ENCODE measurements around the gene URI1. TPM values are rescaled to one million over a fixed set of nuclear protein-coding genes. Genes with fewer than 3 reads are reported as not detected.
A peak's percentile ranks its signal among the peaks of the same experiment; 100 is the strongest.

The URI1 gene
- total RNA-seq, 2 experiments from 2014 or later: 66.1 to 67.0 TPM

DNA sequence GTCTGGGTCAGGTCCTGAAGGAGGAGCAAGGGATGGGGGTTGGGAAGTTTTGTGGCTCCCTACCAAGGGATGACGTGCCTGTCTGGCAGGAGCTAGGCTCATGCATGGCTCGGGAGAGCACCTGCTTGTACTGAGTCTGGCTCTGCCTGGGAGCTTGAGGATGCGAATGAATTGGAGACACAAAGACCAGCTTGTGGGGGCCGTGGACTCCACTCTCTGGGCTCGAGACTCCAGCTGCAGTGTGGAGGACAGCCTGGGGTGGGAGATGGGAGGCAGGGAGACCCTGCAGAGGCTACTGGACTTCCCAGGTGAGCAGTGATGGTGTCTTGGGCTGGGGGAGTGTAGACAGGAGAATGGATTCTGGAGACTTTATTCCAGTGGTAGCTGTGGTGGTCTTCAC is 15.2 kb upstream of the URI1 start:
- Mint-ChIP-seq H3K9me3 (no peaks in the 10 kb centered on the region), H3K36me3 (no peaks in the 10 kb centered on the region), H3K4me3 (no peak overlapping the region), H3K4me1 (peaks cover 1% of the 10 kb centered on the region), H3K27me3 (peaks cover 15% of the 10 kb centered on the region), H3K27ac (no peak overlapping the region)
- POLR2A ChIA-PET: no interaction called here
- no peak for DNase-seq
- no peak for ATAC-seq (ENCODE audit: low read depth)

DNA sequence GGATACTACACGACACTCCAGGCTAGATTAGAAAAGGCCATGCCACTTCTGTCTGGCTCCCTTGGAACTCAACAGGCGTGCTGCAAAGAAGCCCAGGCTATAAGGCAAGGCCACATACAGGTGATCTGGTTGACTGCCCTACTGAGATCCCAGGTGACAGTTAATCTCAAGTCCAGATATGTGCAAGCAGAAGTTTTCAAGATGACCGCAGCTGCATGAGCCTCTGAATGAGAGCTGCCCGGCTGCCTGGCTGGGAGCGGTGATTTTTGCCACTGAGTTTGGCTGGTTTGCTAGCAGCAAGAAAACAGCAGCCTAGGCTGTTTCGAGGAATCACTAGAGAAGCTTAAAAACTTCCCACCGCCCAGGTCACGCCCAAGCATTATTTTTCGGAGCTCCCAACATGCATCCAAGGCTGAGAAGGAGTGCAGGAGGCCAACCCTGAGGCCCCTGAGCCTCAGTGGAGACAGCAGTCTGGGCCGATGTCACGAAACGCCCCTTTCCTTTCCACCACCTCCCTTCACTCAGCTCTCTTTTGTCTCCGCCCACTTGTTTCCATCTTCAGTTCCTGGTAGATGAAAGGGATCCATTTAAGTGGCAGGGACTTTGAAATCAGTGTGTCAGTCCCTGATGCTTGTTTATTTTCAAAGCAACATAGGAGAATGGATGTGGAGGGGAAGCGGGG is 14.0 kb upstream of the URI1 start:
- Mint-ChIP-seq H3K27ac (no peak overlapping the region), H3K27me3 (peaks cover 18% of the 10 kb centered on the region), H3K36me3 (no peaks in the 10 kb centered on the region), H3K4me3 (no peak overlapping the region), H3K9me3 (no peaks in the 10 kb centered on the region), H3K4me1 (peaks cover 1% of the 10 kb centered on the region)
- ATAC-seq (ENCODE audit: low read depth) (no peak), DNase-seq (no peak)
- POLR2A ChIA-PET: no interaction called here

DNA sequence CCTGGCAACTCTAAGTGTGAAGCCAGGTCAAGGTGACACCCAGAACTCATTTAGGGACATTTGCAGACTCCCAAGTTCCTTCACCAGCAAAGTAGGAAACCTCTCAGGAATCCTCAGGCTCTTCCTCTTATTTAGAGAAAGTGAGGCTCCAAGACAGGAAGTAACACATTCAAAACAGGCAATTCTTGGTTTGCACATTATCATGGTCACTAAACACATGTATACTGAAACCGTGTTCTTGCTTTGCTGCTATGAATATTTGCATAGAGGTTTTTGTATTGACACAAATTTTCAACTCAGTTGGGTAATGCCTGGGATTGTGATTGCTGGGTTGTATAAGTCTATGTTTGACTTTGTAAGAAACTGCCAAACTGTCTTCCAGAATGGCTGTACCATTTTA is 13.2 kb upstream of the URI1 start:
- no peak overlapping the region for H3K27ac Mint-ChIP-seq
- no peaks in the 10 kb centered on the region for H3K9me3 Mint-ChIP-seq
- peaks cover 1% of the 10 kb centered on the region for H3K4me1 Mint-ChIP-seq
- H3K36me3 Mint-ChIP-seq: no peaks in the 10 kb centered on the region
- POLR2A ChIA-PET: no interaction called here
- DNase-seq (no peak), ATAC-seq (ENCODE audit: low read depth) (no peak)
- no peak overlapping the region for H3K4me3 Mint-ChIP-seq
- H3K27me3 Mint-ChIP-seq: peaks cover 18% of the 10 kb centered on the region

DNA sequence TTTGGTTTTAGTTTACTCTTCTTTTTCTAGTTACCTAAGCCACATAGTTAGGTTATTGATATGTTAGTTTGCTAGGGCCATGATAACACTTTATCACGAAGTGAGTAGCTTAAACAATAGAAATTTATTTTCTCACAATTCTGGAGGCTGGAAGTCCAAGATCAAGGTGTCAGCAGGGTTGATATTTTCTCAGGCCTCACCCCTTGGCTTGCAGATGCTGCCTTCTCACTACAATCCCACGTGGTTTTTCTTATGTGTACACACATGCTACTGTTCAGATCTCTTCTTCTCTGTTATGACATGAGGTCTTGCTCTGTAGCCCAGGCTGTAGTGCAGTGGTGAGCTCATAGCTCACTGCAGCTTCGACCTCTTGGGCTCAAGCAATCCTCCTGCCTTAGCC is 7.8 kb upstream of the URI1 start:
- POLR2A ChIA-PET: no interaction called here
- DNase-seq (no peak), ATAC-seq (ENCODE audit: low read depth) (no peak)
- Mint-ChIP-seq H3K36me3 (peaks cover 2% of the 10 kb centered on the region), H3K9me3 (peaks cover 16% of the 10 kb centered on the region), H3K27ac (no peak overlapping the region), H3K27me3 (peaks cover 18% of the 10 kb centered on the region), H3K4me3 (no peak overlapping the region), H3K4me1 (no peaks in the 10 kb centered on the region)

DNA sequence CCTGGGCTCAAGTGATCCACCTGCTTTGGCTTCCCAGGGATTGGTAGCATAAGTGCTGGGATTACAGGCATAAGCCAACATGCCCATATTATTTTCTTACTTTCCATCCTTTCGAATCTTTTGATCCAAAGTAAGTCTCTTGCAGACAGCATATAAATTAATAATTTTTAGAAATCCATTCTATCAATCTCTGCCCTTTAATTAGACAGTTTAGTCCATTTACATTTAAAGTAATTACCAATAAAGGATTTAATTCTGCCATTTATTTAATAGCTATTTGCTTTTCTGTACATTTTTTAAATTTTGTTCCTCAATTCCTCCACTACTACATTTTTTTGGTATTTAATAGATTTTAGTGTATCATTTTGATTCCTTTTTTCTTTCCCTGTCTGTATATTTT is 7.3 kb upstream of the URI1 start:
- ATAC-seq (ENCODE audit: low read depth) (no peak), DNase-seq (no peak)
- Mint-ChIP-seq H3K9me3 (peaks cover 16% of the 10 kb centered on the region), H3K4me3 (no peak overlapping the region), H3K27ac (no peak overlapping the region), H3K4me1 (no peaks in the 10 kb centered on the region), H3K36me3 (peaks cover 2% of the 10 kb centered on the region), H3K27me3 (peaks cover 18% of the 10 kb centered on the region)
- POLR2A ChIA-PET: no interaction called here

DNA sequence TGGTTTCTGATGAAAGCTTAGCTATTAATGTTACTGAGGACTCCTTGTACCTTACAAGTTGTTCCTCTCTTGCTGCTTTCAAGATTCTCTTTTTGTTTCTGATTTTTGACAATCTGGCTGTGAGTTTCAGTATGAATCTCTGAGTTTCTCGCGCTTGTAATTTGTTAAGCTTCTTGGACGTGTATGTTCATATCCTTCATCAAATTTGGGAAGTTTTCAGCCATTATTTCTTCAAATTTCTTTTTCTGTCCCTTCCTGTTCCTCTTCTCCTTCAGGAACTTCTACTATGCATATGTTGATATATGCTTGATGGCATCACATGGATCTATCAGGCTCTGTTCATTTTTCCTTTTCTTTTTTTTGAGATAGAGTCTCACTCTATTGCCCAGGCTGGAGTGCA is 5.6 kb upstream of the URI1 start:
- DNase-seq (no peak), ATAC-seq (ENCODE audit: low read depth) (no peak)
- no peak overlapping the region for H3K4me3 Mint-ChIP-seq
- peaks cover 5% of the 10 kb centered on the region for H3K4me1 Mint-ChIP-seq
- peaks cover 9% of the 10 kb centered on the region for H3K27me3 Mint-ChIP-seq
- POLR2A ChIA-PET: no interaction called here
- H3K9me3 Mint-ChIP-seq: peaks cover 16% of the 10 kb centered on the region
- H3K36me3 Mint-ChIP-seq: peaks cover 2% of the 10 kb centered on the region
- no peak overlapping the region for H3K27ac Mint-ChIP-seq

DNA sequence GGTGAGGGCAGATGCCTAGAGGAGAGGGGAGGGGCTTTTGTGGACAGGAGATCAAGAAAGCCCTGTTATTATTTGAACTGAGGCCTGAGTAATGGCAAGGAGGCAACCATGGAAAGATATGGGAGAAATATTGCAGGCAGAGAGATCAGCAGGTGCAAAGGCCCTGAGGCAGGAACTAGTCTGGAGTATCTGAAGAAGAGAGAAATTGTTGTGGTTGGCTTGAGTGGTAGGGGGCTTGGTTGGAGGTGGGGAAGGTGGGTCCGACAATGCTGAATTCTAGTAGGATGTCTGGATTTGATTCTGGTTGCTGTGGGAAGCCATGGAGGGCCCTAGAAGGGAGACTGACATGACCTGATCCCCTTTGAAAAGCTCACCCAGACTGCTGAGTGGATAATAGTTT is 2.4 kb upstream of the URI1 start:
- no peak overlapping the region for H3K4me3 Mint-ChIP-seq

DNA sequence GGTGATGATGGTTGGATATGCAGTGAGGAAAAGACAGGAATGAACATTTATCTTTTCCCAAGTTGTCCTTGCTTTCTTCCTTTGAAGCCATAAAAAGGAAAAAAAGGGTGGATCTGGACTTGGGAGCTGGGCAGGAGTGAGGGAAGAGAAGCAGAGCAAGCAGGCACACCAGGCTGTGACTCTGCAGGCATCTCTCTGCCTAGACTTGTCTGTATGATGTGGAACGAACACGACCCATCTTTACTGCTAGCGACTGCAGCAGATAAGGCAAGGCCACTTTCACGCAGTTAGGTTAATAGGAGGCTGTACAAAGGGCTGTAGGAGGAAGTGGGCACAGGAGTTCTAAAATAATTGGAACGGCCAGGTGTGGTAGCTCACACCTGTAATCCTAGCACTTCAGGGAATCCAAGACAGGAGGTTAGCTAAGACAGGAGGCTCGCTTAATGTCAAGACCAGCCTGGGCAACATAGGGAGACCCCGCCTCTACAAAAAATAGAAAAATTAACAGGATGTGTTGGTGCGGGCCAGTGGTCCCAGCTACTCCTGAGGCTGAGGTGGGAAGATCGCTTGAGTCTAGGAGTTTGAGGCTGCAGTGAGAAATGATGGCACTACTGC is 961 bp upstream of the URI1 start:
- POLR2A ChIA-PET: interaction anchor here (0.7 to 2.2 kb wide), 7 partner anchors 26 to 729 kb away, joined by 3 to 17 read pairs (median 6); partner anchors contain the start of gene POP4
- H3K27me3 Mint-ChIP-seq: peaks cover 4% of the 10 kb centered on the region
- H3K9me3 Mint-ChIP-seq: peaks cover 7% of the 10 kb centered on the region
- H3K4me1 Mint-ChIP-seq: peaks cover 31% of the 10 kb centered on the region
- DNase-seq (no peak), ATAC-seq (ENCODE audit: low read depth) (no peak)
- no peak overlapping the region for H3K27ac Mint-ChIP-seq
- H3K4me3 Mint-ChIP-seq: peak overlapping the region; percentile 42
- H3K36me3 Mint-ChIP-seq: peaks cover 5% of the 10 kb centered on the region

More for the DNA sequence above, 2.4 kb upstream of the URI1 start:
- Mint-ChIP-seq H3K27me3 (peaks cover 4% of the 10 kb centered on the region), H3K27ac (no peak overlapping the region), H3K4me1 (peaks cover 20% of the 10 kb centered on the region), H3K36me3 (peaks cover 4% of the 10 kb centered on the region), H3K9me3 (peaks cover 11% of the 10 kb centered on the region)
- DNase-seq (no peak), ATAC-seq (ENCODE audit: low read depth) (no peak)
- POLR2A ChIA-PET: no interaction called here

DNA sequence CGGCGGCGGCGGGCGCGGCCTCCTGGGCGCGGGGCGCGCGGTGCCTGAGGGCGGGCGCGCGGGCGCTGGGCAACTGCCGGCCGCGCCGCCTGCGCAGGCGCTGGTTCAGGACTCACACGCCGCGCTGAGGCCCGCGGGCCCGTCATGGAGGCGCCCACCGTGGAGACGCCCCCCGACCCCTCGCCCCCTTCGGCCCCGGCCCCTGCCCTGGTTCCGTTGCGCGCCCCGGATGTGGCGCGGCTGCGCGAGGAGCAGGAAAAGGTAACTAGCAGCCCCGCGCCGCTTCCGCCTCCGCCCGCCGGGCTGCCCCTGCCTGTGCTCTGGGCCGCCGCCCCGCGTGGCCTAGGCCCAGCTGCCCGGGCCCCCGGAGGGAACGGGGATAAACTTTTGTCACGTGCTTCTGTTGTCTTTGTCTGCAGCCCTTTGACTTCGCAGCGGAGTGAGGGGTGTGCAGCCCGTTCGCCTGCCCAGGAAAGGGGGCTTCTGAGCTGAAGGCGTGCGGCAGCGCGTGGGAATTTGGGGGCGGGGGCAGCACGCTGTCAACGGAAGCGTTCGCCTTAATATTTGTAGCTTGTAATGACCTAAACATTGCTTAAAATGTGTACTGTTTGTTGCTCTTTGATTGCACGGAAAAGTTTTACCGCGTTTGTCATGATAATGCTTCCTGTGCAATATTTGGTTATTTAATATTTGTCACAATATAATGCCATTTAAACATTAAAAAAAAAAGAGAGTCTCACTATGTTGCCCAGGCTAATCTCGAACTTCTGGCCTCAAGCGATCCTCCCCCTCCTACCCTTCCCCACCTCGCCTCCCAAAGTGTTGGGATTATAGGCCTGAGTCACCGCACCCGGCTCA is 594 bp downstream of the URI1 start:
- DNase-seq (peak; percentile 87), ATAC-seq (ENCODE audit: low read depth) (peak; percentile 91)
- POLR2A ChIA-PET: interaction anchor here (0.6 to 2.2 kb wide), 8 partner anchors 11 to 730 kb away, joined by 3 to 17 read pairs (median 3); partner anchors contain the start of gene POP4
- peaks cover 42% of the 10 kb centered on the region for H3K4me1 Mint-ChIP-seq
- peak overlapping the region; percentile 98 for H3K4me3 Mint-ChIP-seq
- H3K36me3 Mint-ChIP-seq: peaks cover 12% of the 10 kb centered on the region
- peak overlapping the region; percentile 93 for H3K27ac Mint-ChIP-seq
- peaks cover 4% of the 10 kb centered on the region for H3K9me3 Mint-ChIP-seq
- H3K27me3 Mint-ChIP-seq: no peaks in the 10 kb centered on the region

DNA sequence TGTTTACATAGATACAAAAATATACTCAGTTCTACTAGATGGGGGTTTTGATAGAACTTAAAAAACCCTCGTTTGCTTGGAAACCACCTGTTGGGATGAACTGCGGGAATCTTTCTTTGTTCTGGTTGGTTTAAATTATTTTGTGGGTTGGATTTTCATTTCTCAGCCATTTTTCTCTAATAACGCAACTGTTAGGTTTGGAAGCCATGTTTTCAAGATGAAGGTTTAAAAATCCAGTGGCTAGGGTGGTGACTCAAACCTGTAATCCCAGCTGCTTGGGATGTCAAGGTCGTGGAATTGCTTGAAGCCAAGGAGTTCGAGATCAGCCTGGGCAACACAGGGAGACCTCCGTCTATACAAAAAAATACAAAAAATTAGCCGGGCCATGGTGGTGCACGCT is 1.6 kb downstream of the URI1 start:
- H3K9me3 Mint-ChIP-seq: peaks cover 5% of the 10 kb centered on the region
- POLR2A ChIA-PET: interaction anchor here (0.7 kb wide), 1 partner anchor 21 kb away, joined by 4 read pairs; no protein-coding TSS in a partner anchor
- H3K27me3 Mint-ChIP-seq: no peaks in the 10 kb centered on the region
- H3K4me3 Mint-ChIP-seq: peak overlapping the region; percentile 98
- peaks cover 19% of the 10 kb centered on the region for H3K36me3 Mint-ChIP-seq
- peak overlapping the region; percentile 50 for H3K27ac Mint-ChIP-seq
- DNase-seq (no peak), ATAC-seq (ENCODE audit: low read depth) (no peak)
- peaks cover 47% of the 10 kb centered on the region for H3K4me1 Mint-ChIP-seq

DNA sequence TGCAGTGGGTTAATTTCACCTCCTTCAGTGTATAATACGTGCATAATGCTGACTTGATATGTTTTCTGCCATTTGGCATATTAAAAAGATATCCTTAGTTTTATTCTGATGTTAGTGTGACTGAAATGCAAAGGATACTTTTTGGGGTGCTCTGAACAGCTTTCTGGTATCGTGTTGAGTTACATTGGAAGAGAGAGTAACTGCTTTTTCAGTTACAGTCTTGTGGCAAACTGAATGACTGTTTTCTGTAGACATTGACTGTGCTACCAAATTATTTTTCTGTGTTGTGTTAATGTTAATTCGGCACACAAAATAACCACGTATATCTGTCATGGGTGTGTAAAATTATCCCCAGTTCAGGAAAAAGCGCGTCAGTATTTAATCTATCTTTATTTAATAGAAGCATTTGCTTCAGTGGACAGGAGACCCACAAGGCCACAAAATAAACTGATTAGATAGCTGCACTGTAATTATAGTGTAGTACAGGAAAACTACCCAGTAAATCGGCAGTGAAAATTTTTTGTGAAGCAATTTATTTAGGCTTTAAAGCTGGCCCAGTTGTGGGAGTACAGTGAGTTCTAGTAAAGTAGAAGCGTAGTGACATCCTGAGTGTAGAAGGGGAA is 2.5 kb downstream of the URI1 start:
- Mint-ChIP-seq H3K9me3 (peaks cover 5% of the 10 kb centered on the region), H3K4me3 (peak overlapping the region; percentile 71), H3K27ac (peak overlapping the region; percentile 54), H3K4me1 (peaks cover 47% of the 10 kb centered on the region), H3K36me3 (peaks cover 22% of the 10 kb centered on the region), H3K27me3 (no peaks in the 10 kb centered on the region)
- ATAC-seq (ENCODE audit: low read depth): no peak
- DNase-seq: no peak
- POLR2A ChIA-PET: no interaction called here

DNA sequence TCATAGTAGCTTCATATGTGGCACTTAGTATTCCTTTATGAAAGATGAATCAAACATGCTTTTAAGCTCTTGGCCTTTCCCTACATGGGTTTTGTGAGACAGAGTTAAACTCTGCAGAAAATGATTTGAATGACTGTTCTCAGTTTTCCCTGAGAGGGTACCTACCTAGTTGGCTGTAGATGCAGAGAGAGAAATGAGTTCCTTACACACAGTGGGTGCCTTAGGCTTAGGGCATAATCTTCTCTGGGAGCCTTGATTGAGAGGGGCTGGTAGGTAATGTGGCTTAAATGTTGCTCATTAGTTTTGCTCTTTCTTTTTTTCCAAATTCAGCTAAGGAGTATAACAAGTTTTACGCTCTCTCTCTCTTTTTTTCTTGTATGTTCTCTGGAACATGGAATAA is 3.0 kb downstream of the URI1 start:
- H3K4me3 Mint-ChIP-seq: peak overlapping the region; percentile 71
- DNase-seq (no peak), ATAC-seq (ENCODE audit: low read depth) (no peak)
- POLR2A ChIA-PET: interaction anchor here (0.8 kb wide), 1 partner anchor 22 kb away, joined by 3 read pairs; no protein-coding TSS in a partner anchor
- peaks cover 5% of the 10 kb centered on the region for H3K9me3 Mint-ChIP-seq
- H3K36me3 Mint-ChIP-seq: peaks cover 26% of the 10 kb centered on the region
- H3K27ac Mint-ChIP-seq: peak overlapping the region; percentile 70
- no peaks in the 10 kb centered on the region for H3K27me3 Mint-ChIP-seq
- H3K4me1 Mint-ChIP-seq: peaks cover 47% of the 10 kb centered on the region

DNA sequence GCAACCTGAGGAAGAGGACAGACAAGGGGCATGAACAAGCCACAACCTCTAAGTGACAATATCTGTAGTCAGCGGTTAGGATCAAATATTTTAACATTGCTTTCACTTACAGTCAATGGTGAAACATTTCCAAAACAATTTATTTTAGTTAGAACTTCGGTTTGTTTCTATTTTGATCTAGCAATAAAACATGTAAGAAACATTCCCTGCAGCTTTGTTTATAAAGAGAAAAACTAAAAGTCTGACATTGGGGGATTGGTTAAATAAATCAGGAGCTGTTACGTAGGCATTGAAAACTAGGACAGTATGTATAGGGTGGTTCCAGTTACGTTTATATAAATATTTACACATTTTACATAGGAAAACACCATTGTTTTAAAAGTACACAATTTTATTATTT is 3.4 kb downstream of the URI1 start:
- no peaks in the 10 kb centered on the region for H3K27me3 Mint-ChIP-seq
- no peak for ATAC-seq (ENCODE audit: low read depth)
- peak overlapping the region; percentile 70 for H3K27ac Mint-ChIP-seq
- peaks cover 48% of the 10 kb centered on the region for H3K4me1 Mint-ChIP-seq
- peaks cover 5% of the 10 kb centered on the region for H3K9me3 Mint-ChIP-seq
- no peak for DNase-seq
- H3K4me3 Mint-ChIP-seq: peak overlapping the region; percentile 71
- POLR2A ChIA-PET: interaction anchor here (0.8 kb wide), 1 partner anchor 21 kb away, joined by 3 read pairs; no protein-coding TSS in a partner anchor
- H3K36me3 Mint-ChIP-seq: peaks cover 29% of the 10 kb centered on the region

Measured in activated naive CD8-positive, alpha-beta T cell treated with anti-CD3 and anti-CD28 coated beads, Interleukin-2, amount 10 ng/mL, durations not matched to agents 7 days and 5 days (primary cell).